HG03565 (cell line): ENCODE results near the gene TMEM72.

Experiments used
- ATAC-seq: cut with Tn5 transposase; IDR thresholded peaks from one replicate; pipeline ENCODE4 v1.9.1; 2021; ENCODE audit warnings: mild to moderate bottlenecking, moderate library complexity; ENCODE audit not compliant: unreplicated experiment

TMEM72 gene

GRCh38 chr10:44978570-44979280 lies 67.6 kb downstream of the TMEM72 start, which contains the start of gene DEPP1:
Gene DEPP1 (minus strand): TSS chr10:44978809. CDS start chr10:44978030, 779 bp downstream.
- ATAC-seq, result no peak

- no peak for ATAC-seq
Measured at GRCh38 chr10:44979281-44980191, 68.4 kb downstream of the TMEM72 start.

GRCh38 chr10:44980309-44981171 lies 69.4 kb downstream of the TMEM72 start:
- no peak for ATAC-seq

GRCh38 chr10:44981172-44982113 lies 70.3 kb downstream of the TMEM72 start:
- peak; percentile 67 for ATAC-seq

DNA sequence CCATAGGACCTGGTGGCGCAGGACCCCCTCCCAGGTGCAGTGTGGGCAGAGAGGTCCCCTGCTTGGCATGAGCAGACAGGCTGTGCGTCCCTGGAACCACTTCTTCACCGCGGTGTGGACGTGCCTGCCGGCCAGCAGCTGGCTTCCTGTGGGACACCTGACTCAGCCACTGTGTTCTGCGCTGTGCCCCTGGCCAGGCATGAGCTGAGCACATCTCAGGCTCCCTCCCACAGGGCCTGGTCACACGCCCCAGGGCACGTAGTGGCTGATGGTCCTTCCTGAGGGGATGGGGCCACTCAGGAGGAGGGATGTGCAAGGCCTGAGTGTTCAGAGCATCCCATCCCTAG lies 71.0 kb downstream of the TMEM72 start:
- no peak for ATAC-seq

DNA sequence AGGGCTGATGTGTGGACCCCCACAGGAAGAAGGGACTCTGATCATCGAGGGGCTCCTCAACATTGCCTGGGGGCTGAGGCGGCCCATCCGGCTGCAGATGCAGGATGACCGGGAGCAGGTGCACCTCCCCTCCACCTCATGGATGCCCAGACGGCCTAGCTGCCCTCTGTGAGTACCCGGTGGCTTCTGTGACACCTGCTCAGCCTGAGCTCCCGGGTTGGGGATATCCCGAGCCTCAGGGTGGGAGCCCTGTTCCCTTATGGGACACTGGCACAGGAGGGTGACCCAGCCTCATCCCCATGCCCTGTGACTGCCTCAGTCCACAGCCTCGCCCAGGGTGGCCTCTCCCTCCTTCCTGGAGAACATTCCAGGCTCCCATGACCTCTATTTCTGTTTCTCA lies 71.4 kb downstream of the TMEM72 start:
- no peak for ATAC-seq

GRCh38 chr10:44983066-44983894 lies 72.1 kb downstream of the TMEM72 start:
- ATAC-seq, result no peak

GRCh38 chr10:44983895-44984278 lies 72.8 kb downstream of the TMEM72 start:
- no peak for ATAC-seq

DNA sequence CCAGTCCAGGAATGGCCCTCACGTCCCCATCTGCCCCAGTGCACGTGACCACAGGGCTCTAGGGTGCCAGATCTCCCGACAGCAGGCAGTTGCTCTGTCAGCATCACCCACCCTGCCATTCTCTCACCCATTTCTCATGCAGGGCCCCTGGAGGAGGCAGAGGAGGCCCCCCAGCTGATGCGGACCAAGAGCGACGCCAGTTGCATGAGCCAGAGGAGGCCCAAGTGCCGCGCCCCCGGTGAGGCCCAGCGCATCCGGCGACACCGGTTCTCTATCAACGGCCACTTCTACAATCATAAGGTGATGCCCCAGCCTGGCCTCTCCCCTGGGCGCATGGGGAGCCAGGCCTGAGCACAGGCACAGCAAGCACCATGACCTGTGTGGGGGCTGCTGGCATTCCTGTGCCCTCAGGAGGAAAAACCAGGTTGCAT lies 73.5 kb downstream of the TMEM72 start:
- no peak for ATAC-seq

GRCh38 chr10:44985175-44985681 lies 74.1 kb downstream of the TMEM72 start:
- no peak for ATAC-seq

DNA sequence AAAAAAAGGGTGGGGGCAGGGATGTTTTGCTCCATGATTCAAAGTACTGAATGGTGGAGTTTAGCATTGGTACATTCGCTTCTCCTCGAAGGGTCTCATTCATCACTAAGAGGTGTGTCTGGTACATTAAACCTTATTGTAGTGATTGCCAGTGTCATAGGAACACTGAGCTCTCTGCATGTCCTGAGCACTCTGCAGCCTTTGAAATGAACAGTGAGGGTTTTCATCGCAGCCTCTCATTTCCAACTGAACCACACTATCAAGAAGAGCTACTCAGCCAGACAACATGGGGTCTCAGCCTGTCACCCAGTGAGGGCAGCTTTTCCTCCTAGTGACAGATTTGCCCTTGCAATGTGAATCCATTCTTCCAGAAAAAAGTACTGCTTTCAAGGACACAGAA lies 75.0 kb downstream of the TMEM72 start:
- ATAC-seq, result no peak
